Ishikawa (cell line): ENCODE results near the gene GPR78.

Experiments used
- CEBPB ChIP-seq: IDR thresholded peaks from 2 replicates; pipeline ENCODE4 v1.6.1; 2012
- CREB1 ChIP-seq: IDR thresholded peaks from 2 replicates; pipeline ENCODE4 v1.6.1; 2012; ENCODE audit warnings: low read depth
- EGR1 ChIP-seq: IDR thresholded peaks from 2 replicates; pipeline ENCODE4 v1.6.1; 2012
- EP300 ChIP-seq: IDR thresholded peaks from 2 replicates; pipeline ENCODE4 v1.6.1; 2012; ENCODE audit warnings: borderline replicate concordance
- FOXM1 ChIP-seq: IDR thresholded peaks from 2 replicates; pipeline ENCODE4 v1.6.1; 2012; ENCODE audit warnings: low read depth, borderline replicate concordance
- NFIC ChIP-seq: IDR thresholded peaks from 2 replicates; pipeline ENCODE4 v1.6.1; 2012
- RAD21 ChIP-seq: IDR thresholded peaks from 2 replicates; pipeline ENCODE4 v1.6.1; 2012; ENCODE audit warnings: low read depth
- TAF1 ChIP-seq: IDR thresholded peaks from 2 replicates; pipeline ENCODE4 v1.6.1; 2012; ENCODE audit warnings: low read depth, mild to moderate bottlenecking
- TCF12 ChIP-seq: IDR thresholded peaks from 2 replicates; pipeline ENCODE4 v1.6.1; 2012; ENCODE audit warnings: low read depth
- TEAD4 ChIP-seq: IDR thresholded peaks from 2 replicates; pipeline ENCODE4 v1.6.1; 2012
- YY1 ChIP-seq: IDR thresholded peaks from 2 replicates; pipeline ENCODE4 v1.6.1; 2012; ENCODE audit warnings: low read depth
- ZBTB7A ChIP-seq: IDR thresholded peaks from 2 replicates; pipeline ENCODE4 v1.6.1; 2012; ENCODE audit warnings: low read depth
- TF ChIP-seq, protein P1 (sequence below): IDR thresholded peaks from 2 replicates; pipeline ENCODE4 v1.6.1; 2012
- TF ChIP-seq, protein P2 (sequence below): IDR thresholded peaks from 2 replicates; pipeline ENCODE4 v1.6.1; 2012; ENCODE audit warnings: low read depth, mild to moderate bottlenecking
- TF ChIP-seq, protein P3 (sequence below): IDR thresholded peaks from 2 replicates; pipeline ENCODE4 v1.6.1; 2012

The GPR78 gene

DNA sequence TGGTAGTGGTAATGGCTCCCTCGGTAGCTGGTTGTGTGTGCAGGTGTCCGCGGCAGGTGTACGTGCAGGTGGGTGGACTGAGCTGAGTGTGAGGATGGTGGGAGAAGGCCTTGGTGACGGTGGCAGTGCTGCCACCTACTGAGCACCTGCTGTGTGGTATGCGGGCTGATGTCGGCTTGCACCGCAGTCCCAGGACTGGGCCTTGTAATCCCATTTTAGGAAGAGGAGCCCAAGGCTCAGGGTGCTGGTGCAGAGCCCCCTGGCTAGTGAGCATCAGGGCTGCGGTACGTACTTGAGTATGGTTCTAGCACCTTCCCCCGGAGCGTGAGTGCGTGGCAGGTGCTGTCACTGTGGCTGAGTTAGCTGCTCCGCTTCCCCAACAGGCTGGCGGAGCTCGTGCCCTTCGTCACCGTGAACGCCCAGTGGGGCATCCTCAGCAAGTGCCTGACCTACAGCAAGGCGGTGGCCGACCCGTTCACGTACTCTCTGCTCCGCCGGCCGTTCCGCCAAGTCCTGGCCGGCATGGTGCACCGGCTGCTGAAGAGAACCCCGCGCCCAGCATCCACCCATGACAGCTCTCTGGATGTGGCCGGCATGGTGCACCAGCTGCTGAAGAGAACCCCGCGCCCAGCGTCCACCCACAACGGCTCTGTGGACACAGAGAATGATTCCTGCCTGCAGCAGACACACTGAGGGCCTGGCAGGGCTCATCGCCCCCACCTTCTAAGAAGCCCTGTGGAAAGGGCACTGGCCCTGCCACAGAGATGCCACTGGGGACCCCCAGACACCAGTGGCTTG is 6.7 kb downstream of the GPR78 start:
- TF ChIP-seq TEAD4 = no peak
- TF ChIP-seq YY1 = no peak
- no peak for TF ChIP-seq FOXM1
- TF ChIP-seq, protein P1, sequence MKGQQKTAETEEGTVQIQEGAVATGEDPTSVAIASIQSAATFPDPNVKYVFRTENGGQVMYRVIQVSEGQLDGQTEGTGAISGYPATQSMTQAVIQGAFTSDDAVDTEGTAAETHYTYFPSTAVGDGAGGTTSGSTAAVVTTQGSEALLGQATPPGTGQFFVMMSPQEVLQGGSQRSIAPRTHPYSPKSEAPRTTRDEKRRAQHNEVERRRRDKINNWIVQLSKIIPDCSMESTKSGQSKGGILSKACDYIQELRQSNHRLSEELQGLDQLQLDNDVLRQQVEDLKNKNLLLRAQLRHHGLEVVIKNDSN = no peak
- TF ChIP-seq TCF12 = no peak
- peak; percentile 41; the same call in 1 of the 2 replicates for TF ChIP-seq RAD21
- no peak for TF ChIP-seq ZBTB7A
- TF ChIP-seq EGR1 = no peak

DNA sequence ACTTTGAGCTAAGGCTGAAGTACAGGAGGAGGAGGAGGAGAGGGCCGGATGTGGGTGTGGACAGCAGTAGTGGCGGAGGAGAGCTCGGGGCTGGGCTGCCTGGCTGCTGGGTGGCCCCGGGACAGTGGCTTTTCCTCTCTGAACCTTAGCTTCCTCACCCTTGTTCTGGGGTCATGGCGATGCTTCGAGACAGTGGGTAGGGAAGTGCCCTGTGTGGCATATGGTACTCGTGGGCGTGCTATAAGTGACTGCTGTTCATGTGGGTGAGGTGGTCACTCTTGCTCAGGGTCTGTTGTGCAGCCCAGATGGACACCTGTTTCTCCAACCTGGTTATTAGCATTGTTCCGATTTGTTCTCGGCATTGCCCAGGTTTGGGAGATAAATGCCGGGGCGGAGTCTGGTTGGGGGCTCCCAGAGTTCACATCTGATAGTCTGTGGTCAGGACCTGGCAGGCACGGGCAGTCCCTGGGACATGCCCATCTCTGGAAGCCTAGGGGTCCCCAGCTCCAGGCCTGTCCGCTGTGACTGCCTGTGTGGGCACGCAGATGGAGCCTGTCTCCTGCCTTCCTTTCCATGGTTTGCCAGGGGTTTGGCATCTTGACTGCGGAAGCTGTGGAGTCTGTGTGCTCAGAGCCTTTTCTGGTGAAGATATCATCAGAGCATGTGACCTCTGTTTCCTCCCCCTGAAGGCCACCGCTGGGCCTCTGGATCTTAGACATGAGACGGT is 7.4 kb downstream of the GPR78 start:
- TF ChIP-seq EP300 (no peak), CREB1 (no peak), CEBPB (no peak), RAD21 (no peak), FOXM1 (no peak), TEAD4 (no peak), TCF12 (no peak), TAF1 (no peak), ZBTB7A (no peak), EGR1 (no peak)
- TF ChIP-seq, protein P1 = no peak
- TF ChIP-seq, protein P2, sequence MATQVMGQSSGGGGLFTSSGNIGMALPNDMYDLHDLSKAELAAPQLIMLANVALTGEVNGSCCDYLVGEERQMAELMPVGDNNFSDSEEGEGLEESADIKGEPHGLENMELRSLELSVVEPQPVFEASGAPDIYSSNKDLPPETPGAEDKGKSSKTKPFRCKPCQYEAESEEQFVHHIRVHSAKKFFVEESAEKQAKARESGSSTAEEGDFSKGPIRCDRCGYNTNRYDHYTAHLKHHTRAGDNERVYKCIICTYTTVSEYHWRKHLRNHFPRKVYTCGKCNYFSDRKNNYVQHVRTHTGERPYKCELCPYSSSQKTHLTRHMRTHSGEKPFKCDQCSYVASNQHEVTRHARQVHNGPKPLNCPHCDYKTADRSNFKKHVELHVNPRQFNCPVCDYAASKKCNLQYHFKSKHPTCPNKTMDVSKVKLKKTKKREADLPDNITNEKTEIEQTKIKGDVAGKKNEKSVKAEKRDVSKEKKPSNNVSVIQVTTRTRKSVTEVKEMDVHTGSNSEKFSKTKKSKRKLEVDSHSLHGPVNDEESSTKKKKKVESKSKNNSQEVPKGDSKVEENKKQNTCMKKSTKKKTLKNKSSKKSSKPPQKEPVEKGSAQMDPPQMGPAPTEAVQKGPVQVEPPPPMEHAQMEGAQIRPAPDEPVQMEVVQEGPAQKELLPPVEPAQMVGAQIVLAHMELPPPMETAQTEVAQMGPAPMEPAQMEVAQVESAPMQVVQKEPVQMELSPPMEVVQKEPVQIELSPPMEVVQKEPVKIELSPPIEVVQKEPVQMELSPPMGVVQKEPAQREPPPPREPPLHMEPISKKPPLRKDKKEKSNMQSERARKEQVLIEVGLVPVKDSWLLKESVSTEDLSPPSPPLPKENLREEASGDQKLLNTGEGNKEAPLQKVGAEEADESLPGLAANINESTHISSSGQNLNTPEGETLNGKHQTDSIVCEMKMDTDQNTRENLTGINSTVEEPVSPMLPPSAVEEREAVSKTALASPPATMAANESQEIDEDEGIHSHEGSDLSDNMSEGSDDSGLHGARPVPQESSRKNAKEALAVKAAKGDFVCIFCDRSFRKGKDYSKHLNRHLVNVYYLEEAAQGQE = no peak
- TF ChIP-seq, protein P3, sequence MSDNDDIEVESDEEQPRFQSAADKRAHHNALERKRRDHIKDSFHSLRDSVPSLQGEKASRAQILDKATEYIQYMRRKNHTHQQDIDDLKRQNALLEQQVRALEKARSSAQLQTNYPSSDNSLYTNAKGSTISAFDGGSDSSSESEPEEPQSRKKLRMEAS = no peak

DNA sequence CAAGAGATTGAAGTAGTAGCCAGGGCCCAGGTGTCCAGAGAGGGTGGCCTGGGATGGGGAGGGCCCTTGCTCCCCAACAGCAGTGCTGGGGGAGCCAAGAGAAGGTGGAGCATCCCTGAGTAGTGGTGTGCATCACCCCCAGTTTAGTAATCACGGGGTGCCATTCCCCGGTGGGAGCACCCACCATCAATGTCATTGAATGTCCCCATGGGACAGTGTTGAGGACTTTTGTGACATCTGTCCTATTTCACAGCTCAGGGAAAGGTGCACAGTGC is 7.9 kb downstream of the GPR78 start:
- TF ChIP-seq CEBPB (no peak), TAF1 (no peak), CREB1 (no peak), RAD21 (no peak), YY1 (no peak), EGR1 (no peak), TEAD4 (no peak), ZBTB7A (no peak), EP300 (no peak), TCF12 (no peak), FOXM1 (no peak), NFIC (no peak)
- TF ChIP-seq, protein P2 = no peak
- TF ChIP-seq, protein P1 = no peak
- TF ChIP-seq, protein P3 = no peak

DNA sequence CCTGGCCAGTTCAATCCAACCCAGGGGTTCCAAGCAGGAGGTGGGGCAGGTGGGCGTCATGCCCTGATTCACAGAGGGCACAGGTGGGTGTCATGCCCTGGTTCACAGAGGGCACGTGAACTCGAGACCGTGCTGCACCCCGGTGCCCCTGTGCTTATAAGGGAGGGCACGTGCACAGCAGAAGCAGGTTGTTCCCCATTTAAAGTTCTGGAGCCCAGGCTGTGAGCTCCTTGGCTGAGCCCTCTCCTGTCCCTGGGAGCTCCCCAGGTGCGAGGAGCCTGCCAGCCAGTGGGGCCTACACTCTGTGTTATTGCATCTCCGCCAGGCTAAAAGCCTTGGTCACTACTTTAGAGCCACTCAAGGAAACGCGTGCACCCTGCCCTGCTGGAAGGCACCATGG is 9.1 kb downstream of the GPR78 start:
- TF ChIP-seq NFIC (no peak), EGR1 (no peak), RAD21 (no peak), TCF12 (no peak), EP300 (no peak), TEAD4 (no peak), CREB1 (no peak), ZBTB7A (no peak), CEBPB (no peak), FOXM1 (no peak), YY1 (no peak), TAF1 (no peak)
- TF ChIP-seq, protein P3 = no peak
- TF ChIP-seq, protein P1 = no peak
- TF ChIP-seq, protein P2 = no peak
